Transverse colon (tissue), 4 donors: ENCODE results near the gene MDN1.

Source experiments
- EP300 ChIP-seq: sonication (generic); formaldehyde crosslinking; IDR thresholded peaks from one replicate; pipeline ENCODE4 v1.6.1; 2017; ENCODE audit warnings: antibody characterized with exemption, low read depth
- POLR2A ChIP-seq: fragments of 450-650 bp; IDR thresholded peaks from one replicate; pipeline ENCODE4 v1.6.1; 2016; ENCODE audit warnings: antibody characterized with exemption, mild to moderate bottlenecking, moderate library complexity
- POLR2AphosphoS5 ChIP-seq, 3 donors: sonication (generic); formaldehyde crosslinking; IDR thresholded peaks; one replicate each; pipeline ENCODE4 v1.6.1; 2016; ENCODE audit warnings: antibody characterized with exemption in 3 of 3
- TF ChIP-seq, protein P1 (sequence below), 5 experiments: fragments of 200-600 bp in 3 of 5; fragments of 450-650 bp in 2 of 5; sonication (generic) in 3 of 5; IDR thresholded peaks; 1 replicate in 2 of 5; 2 replicates in 3 of 5; pipeline ENCODE4 v1.5.1; 2016 to 2017; ENCODE audit warnings: antibody characterized with exemption in 5 of 5, inconsistent platforms in 3 of 5, mild to moderate bottlenecking in 2 of 5, moderate library complexity in 1 of 5

- TF ChIP-seq, protein P1, sequence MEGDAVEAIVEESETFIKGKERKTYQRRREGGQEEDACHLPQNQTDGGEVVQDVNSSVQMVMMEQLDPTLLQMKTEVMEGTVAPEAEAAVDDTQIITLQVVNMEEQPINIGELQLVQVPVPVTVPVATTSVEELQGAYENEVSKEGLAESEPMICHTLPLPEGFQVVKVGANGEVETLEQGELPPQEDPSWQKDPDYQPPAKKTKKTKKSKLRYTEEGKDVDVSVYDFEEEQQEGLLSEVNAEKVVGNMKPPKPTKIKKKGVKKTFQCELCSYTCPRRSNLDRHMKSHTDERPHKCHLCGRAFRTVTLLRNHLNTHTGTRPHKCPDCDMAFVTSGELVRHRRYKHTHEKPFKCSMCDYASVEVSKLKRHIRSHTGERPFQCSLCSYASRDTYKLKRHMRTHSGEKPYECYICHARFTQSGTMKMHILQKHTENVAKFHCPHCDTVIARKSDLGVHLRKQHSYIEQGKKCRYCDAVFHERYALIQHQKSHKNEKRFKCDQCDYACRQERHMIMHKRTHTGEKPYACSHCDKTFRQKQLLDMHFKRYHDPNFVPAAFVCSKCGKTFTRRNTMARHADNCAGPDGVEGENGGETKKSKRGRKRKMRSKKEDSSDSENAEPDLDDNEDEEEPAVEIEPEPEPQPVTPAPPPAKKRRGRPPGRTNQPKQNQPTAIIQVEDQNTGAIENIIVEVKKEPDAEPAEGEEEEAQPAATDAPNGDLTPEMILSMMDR (IDR thresholded peaks at IDR 0.05), result no peak
- no peak for TF ChIP-seq EP300
- TF ChIP-seq POLR2A, result no peak
- no peak for TF ChIP-seq POLR2AphosphoS5 (IDR thresholded peaks at IDR 0.05)
These were observed 29.2 kb downstream of the MDN1 start for GRCh38 chr6:89790403-89790802.
